Measurements from ENCODE around the gene KCNQ4.

KCNQ4 gene

DNA sequence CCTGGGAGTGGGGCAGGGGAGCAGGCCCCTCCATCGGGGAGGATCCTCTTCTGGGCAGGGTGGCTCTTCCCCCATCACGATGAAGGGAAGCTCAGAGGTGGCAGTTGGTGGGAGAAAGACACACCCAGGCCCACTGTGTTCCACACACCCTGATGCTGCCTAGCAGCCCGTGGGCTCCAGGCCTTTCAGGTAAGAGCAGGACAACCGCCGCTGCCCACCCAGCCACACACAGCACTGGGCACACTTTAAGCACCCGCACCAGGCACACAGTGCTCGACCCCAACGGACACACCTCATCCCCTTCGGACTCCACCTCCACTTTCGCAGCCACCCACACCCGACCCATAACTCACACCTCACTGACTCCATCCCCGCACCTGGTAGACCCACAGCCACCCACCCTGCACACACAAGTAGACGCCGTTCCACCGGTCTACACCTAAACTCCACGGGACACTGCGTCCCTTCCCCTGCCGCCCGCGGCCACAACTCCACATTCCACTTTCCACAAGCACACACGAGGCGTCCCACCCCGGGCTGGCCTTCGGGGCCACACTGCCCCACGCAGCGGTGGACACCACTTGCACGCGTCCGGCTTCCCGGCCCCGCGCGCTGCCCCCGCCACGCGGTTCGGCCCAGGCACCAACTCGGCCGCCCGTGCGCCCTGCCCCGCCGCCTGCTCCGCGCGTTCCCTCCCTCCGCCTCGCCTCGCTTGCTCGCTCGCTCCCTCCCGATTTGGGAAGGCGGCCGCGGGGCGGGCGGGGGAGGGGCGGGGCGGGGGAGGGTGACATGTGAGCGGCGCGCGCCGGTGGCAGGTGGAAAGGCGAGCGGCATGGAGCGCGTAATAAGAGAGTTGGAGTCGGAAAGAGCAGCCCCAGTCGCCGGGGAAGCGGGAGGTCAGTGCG, at the start of gene KCNQ4:
Gene KCNQ4 (plus strand): TSS at position 787 of the 905 bp plus-strand sequence. CDS start 307 bp downstream, outside the sequence.
- DNase-seq: peak; percentile 32

DNA sequence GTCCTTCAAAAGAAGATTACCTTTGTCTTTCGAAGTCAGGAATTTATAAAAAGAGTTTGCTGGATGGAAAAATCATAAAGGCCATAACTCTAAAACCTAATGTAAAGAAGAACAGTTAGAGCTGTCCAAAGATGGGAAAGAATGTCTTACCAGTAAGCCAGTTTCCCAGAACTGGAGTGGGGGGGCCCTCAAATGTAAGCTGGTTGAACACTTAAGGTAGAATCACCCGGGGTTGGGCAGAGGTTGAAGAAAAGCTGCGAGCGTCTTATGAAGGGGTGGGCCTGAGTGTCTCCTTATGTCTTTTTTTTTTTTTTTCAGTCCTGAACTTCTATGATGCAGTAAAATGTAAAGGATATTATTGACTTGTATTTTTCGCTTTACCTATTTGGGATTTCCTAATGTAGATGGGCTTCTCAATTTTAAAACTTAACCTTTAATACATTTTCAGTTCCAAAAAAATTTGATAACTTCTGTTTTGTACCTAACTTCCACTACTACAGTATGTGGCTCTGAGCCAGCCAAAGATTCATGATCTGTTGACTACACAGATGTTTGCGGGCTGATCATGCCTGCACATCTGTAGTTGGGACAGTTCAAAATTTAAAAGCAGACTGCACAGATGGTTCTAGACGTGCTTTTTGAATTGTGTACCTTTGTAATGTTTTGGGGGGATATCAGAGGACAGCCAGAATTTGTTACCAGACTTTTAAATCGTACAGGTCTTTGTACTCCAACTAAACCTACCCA, 48.5 kb upstream of the KCNQ4 start:
- DNase-seq: no peak

DNA sequence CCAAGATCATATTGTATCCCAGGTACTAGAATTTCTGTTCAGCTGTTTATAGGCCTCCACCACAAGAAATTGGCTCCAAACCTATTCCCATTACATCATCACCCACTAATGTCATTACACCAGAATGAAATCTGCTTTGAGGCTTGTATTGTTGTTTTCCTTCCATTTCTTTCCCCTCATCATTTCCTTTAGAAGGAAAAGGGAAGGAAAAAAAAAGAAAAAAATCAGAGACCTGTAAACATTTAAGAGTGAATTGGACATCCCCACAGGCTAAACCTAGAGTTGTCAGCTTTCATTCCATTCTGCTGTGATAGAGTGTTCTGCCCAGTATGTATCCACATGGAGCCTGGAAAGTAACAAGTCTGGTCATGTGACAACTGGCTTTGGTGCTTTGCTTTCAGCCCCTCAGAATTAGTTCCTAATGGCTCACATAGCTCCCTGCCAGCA, 47.5 kb upstream of the KCNQ4 start:
- no peak for DNase-seq

DNA sequence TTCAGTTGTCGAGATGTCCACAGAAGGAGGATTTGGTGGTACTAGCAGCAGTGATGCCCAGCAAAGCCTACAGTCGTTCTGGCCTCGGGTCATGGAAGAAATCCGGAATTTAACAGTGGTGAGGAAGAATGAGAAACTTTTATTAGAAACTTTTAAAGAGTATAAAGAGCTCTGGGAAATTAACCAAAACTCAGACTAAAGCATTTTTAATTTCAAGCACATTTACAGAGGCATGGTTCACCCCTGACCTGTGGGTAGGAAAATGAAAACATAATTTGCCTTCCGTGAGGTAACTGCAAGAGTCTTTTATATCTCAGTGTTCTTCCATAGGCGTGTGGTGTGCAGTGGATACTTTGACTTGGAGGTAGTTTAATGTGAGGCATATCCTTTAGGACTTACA, 44.8 kb upstream of the KCNQ4 start:
- DNase-seq: no peak

DNA sequence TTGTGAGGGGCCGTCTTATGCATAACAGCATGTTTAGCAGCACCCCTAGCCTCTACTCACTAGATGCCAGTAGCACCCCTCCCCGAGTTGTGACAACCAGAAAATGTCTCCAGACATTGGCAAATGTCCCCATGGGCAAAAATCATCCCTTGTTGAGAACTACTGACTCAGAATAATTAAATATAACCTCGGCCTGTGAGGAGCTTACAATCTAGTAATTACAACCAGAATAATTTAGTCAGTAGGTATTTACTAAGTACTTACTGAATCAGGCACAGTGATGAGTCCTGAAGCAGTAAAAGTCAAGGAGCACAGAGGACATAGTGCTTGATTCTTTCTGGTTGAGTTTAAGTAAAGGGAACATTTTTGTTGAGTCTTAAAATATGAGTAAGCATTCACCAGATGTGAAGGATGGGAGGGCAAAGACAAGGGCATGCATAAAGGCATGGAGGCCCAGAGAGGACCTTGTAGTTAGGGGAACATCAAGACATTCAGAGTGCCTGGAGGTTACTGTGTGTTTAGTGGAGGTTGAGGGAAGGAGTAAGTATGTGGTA, 44.1 kb upstream of the KCNQ4 start:
- no peak for DNase-seq

DNA sequence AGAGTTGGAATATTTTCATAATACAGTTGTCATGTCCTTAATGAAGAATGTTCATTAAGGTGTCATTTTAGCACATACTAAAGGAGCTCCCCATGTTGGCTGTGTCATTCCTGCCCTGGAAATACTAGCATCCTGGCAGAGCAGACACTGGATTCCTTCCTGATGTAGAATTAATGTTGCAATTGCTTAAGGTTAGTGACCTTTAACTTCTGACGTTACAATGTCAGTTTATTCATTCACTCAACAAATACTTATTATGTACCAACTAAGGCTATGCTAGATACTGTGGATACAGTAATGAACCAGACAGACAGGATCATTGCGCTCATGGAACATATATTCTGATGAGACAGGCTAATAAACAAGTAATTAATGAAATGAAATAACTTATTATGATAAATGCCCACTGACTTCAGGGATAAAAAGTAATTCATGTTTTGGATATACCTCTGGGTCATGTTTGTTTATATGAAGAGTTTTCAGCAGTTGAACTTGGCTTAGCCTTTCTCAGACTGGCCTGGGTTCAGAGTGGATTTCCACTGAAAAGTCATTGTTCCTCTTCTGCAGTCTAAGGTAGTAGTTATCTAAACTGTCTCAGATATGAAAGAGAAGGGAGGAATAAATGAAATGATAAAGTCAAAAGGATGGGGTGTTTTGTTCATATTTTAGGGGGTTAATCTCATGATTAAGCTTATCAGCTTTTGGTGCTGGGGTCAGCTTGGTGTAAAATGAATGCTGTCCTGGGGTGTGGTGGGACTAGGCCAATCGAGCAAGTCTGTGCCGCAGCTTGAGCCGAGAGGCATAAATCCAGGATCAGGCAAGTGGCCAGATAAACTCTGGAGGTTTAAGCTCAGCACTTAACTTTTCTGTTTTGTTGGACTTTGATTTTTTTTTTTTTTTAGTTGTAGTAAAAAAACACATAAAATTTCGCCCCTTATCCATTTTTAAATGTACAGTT, 43.3 kb upstream of the KCNQ4 start:
- DNase-seq: no peak

DNA sequence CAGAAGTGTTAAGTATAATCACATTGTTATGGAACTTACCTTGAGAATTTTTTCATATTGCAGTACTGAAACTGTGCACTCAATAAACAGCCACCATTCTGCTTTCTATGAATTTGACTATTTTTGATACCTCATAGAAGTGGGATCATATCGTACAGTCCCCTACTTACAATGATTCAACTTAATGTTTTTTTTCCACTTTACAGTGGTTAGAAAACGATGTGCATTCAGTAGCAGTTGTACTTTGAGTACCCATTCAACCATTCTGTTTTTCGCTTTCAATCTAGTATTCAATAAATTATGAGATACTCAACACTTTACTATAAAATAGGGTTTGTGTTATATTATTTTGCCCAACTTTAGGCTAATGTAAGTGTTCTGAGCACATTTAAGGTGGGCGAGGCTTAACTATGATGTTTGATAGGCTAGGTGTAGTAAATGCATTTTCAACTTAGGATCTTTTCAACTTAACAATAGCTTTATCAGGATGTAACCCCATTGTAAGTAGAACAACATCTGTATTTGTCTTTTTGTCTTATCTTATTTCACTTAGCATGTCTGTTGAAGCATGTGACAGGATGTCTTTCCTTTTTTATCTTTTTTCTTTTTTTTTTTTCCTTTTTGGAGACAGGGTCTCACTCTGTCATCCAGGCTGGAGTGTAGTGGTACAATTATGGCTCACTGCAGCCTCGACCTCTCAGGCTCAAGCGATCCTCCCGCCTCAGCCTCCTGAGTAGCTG, 42.4 kb upstream of the KCNQ4 start:
- no peak for DNase-seq

DNA sequence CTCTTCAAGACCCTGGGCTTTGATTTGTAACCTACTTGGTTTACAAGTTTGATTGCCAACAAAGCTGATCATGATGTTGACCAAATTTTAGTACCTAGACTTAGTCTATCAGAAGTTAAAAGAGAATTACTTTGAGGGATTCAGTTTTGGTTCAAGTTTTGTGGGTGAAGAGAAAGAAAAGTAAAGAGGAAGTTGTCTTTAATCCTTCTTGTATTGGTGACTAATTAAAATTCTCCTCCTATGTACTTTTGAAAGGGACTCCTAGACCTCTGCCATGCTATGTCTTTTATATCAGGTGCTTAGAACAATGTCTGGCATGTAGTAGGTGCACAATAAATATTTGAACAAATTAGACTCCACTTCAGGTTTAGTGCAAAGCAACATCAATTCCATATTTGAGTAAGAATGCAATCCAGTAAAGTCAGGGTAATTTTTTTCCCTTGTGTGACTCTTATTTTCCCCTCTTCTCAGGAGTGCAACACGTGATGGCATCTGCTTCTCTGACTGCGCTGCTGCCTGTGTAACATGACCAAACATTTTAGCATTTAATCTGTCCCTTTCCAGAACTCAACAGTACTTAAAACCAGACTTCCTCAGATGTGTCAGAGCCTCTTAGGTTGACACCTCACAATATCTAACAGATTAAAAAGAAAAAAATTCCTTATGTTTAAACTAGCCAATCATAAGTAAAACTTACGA, 41.1 kb upstream of the KCNQ4 start:
- no peak for DNase-seq

DNA sequence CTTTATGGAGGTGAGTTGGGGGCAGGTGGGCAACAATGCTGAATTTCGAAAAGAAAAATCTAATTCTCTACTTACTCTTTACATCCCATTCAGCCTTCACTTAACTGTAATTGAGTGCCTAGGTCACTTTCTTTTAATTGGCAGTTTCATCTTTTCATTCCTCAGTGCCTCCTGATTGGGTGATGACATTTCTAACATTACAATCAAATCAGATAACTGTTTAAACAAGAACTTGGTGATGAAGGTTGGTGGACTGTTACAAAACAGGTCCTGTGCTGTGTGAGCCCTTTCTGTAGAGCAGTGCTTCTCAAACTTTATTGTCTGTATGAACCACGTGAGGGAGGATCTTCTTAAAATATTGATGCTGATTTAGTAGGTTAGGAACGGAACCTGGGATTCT, 40.1 kb upstream of the KCNQ4 start:
- DNase-seq: no peak

DNA sequence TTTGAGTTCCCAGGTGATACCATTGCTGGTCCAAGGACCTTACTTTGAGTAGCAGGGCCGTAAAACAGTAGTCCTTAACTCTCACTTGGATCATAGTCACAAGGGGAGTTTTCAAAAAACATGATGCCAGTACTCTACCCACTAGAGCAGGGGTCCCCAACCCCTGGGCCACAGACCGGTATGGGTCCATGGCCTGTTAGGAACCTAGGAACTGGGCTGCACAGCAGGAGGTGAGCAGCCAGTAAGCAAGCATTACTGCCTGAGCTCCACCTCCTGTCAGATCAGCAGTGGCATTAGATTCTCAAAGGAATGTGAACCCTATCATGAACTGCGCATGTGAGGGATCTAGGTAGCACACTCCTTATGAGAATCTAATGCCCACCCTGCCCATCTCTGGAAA, 39.7 kb upstream of the KCNQ4 start:
- no peak for DNase-seq

DNA sequence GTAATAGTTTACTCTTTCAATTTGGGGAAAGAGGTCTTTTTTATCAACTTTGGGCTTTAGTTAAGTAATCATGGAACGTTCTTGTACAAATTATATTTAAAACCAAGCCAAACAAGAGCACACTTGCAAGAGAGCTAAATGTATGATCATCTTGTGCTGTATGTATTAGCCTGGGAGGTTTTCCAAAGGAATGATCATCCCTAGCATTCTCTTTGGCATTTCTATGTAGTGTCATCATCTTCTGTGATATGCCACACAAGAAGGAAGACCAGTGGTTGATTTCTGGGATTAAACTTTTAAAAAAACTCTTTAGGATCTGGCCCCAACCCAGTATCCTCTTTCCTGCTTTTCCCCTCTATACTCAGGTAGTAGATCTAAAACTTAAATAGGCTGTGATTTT, 38.4 kb upstream of the KCNQ4 start:
- no peak for DNase-seq

DNA sequence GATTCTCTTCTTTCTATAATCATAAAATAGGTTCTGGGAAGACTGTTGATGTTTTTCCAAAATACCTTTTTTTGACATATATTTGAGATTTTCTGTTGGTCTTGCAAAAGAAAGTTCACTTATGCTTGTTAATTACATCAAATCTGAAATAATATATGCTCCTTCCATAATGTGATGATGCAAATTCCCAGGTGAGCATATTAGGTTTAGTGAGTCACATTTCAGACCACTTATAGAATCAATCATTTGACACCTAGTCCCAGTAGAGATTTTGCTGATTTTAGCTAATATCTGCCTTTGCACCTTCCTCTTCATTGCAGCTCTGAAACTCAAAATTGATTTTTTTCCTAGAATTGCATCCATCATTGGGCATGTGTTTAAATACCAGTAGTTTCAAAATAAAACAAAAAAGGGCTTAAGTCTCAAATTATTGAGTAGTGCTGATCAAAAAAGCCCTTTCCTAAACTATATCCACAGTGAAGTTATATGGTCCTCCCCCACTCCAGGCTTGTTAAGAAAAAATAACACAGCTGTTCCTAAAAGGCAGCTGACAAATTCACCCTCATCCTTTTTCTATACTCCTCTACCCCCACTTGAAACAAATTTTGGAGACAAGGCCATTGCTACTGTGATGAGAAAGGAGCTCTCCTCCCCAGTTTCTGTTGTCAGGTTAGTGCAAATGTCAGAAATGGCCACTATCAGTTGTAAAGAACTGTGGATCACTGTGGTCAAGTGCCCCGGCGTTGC, 37.1 kb upstream of the KCNQ4 start:
- DNase-seq: no peak

DNA sequence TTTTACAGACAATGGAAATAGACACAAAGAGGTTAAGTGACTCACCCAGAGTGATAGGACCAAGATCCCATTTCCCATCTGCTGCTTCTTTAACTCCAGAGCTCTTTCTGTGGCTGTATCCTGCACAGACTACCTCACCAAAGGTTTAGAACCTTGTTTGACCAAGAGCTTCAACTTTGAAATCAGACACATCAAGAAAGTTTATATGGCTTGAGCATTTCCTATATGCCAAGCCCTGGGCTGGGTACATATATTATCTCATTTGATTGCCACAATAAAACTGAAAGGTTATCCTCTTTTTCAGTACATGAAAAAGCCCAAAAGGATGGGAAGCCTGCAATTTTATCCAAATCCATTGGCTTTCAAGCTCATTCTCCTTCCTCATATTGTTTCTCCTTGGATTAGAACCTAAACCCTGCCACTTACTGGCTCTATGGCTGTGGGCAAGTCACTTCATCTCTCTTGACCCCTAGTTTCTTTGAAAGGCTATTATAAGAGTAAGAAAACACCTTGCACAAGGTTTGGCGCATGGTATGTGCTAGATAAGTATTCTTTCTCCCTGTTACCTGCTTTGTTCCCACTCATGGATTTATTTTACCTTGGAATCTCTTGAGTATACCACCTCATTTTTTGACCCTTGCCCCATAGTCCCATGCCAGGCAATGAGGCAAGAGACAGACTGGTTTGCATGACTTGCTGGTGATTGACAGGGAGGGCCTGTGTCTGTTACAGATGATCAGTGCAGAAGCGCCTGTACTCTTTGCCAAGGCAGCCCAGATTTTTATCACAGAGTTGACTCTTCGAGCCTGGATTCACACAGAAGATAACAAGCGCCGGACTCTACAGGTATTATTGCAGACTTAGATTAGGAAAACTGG, 34.5 kb upstream of the KCNQ4 start:
- no peak for DNase-seq

DNA sequence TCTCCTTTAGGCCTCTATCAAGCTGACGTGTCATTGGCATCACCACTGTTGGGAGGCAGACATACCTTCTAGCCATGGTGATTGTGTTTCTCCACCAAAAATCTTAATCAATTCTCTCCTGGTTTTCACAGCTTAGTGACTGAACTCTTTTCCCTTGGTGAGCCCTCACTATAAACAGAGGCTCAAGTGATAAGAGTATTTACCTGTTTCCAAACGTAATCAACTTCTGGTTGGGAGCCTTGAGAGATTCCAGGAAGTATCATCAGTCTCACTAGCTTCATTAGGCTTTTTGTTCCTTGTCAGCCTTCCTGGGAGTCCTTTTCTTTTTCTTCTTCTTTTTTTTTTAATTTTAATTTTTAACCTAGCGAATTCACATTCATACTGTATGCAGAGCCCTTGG, 33.8 kb upstream of the KCNQ4 start:
- DNase-seq: no peak

DNA sequence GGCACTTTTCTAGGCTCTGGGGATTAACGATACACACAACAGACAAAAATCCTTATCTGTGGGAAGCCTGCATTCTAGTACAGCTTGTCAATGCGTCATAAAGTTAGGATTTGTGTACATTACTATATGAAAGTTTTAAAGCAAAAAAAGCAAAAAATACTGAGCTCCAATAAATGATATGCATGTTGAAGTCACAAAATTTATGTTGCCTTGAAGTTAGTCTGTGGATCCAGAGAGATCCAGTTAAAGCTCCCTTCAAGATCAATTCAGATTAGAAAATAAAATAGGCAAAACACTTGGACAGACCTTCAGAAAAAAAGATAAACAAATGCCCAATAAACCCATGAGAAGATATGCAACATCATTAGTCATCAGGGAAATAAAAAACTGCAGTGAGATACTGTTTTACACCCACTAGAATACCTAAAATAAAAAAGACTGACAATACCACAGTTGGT, 33.1 kb upstream of the KCNQ4 start:
- DNase-seq: no peak

DNA sequence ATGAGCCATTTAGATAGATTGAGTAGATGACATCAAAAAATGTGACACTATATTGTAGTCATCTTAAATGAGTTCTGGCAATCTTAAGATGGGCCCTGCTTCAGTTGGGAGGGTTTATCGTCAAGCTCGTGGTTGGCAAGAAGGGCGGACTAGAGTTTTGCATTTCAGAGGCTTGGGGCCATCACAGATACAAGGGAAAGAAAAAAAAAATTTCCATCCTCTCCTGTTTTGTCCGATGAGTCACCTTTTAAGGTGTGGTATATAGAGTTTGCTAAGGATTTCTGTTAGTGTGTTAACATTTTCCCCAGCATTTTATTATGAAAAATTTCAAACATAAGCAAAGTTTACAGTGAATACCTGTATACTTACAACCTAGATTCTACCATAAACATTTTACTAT, 31.8 kb upstream of the KCNQ4 start:
- no peak for DNase-seq

DNA sequence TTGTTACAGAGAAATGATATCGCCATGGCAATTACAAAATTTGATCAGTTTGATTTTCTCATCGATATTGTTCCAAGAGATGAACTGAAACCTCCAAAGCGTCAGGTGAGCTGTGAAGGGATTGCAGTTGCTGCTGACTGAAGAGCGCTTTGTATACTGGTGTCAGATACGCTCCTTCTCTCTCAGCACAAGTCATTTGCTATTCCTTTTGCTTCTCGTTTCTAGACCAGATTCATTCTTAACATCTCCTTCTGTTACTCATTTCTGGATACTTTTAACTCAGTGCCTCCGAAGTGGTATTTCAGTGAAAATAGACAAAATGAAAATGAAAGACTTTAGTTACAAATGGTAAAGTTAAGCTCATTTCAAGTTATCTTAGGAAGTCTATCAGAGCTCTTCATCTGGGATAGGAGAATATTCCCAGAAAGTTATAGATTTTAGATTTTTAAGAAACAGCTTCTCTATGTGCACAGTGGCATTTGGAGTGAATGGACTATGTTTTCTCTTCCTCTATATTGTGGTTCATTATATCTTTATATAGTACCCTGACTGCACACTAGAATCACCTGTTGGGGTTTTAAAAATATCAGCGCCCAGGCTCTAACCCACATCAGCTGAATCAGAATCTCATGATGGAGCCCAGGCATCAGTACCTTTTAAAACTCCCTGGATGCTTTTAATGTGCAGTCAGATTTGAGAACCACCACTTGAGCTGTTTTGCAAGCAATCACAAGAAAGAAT, 30.3 kb upstream of the KCNQ4 start:
- no peak for DNase-seq

DNA sequence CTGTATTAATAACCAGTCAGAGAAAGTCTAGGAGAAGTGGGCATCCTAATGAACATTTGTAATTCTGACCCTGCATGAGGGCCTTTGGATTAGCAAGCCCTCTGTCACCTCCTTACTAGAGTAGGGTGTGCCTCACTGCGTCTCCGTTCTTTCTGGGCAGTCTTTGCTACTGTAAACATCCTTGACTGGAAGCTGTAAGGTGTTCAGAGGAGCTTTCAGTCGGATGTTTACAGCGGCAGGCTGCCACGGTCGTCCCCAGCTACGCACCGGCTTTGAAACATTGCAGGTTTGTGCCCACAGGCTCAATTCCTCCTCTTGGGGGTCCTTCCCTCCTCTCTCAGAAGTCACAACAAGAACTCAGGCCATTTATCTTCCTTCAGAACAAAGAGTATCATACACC, 29.4 kb upstream of the KCNQ4 start:
- DNase-seq: no peak

DNA sequence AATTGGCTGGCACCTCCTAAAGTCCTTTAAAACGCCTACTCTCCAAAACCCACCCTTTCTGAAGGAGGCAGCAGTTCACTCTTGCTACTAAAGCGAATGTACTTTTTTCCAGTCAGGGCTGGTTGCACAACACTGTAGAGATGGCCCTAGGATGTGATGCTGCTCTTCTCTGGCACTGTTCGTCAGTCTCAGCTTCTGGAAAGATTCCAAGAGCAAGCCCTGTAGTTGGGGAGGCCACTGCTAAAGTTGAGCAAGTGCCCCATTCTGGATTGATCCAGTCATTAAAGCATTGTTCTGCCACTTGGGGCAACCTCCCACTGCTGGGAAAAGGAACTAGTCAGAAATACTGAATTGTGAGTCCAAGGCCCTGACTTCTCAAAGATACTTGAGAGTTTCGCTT, 28.5 kb upstream of the KCNQ4 start:
- DNase-seq: no peak

Data from stimulated activated CD4-positive, alpha-beta T cell treated with anti-CD3 and anti-CD28 coated beads, Interleukin-12 subunit alpha, Interleukin-12 subunit beta, amount 100 ng/mL, for 4 hours (primary cell).